ENCODE data around the gene SEMA5B.

The SEMA5B gene

GRCh38 chr3:122992133-122992532 lies 35.4 kb downstream of the SEMA5B start:
- DNase-seq = no peak

DNA sequence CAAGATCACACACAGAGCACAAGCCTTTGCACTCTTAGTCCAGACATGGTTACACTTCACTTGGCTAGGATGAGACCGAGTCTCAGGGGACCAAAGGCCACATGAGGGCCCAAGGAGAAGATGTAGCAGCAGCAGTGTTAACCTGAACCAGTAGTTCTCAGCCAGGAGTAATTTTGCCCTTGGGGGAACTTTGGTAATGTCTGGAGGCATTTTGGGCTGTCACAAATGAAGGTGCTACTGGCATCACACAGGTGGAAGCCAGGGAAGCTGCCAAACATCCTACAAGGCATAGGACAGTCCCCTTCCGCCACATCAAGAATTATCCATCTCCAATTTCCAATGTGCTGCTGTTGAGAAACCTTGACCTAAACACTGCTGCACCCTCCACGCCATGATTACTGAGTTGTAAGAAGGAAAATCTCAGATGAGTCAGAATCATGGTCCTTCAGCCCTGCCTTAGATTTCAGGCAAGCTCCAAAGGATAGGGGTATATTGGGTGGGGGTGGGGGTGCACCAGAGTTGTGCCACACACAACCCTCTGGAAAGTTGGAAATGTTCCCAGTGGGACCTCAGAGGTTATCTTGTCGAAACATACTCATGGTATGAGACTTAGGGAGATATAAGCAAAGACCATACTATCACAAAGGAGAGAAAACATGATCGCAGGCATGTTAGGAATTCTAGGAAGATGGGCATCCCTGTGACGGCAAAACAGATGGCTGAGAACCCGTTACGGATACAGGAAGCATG lies 36.2 kb downstream of the SEMA5B start:
- DNase-seq = no peak

DNA sequence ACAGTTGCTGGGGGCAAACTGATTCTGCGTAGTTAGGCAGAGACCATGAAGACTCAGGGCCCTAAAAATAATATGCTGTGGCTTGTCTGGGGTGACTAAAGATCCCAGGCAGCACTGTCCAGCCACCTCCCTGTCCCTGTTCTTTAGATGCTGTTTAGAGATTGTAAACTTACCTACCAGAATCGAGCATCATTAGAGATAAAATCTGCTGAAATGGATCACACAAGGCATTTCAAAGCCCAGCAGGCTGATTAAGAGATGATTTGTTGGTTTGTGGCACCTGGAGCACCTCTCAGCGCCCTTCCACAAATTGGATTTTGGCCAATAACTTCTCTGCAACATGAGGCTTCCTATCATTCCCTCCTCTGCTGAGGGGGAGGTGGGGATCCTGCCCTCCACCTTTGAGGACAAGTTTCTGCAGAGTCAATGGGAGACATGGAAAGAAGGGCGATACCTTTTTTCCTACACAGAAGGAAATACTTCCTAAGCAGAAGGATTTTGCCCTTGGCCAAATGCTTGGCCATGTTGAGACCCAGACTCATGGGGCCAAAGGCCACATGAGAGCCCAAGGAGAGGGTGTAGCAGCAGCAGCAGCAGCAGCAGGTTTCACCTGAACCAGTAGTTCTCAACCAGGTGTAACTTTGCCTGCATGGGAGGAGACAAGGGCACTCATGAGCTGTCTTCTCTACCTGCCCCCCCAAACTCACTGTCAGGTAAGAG lies 37.5 kb downstream of the SEMA5B start:
- DNase-seq = no peak

DNA sequence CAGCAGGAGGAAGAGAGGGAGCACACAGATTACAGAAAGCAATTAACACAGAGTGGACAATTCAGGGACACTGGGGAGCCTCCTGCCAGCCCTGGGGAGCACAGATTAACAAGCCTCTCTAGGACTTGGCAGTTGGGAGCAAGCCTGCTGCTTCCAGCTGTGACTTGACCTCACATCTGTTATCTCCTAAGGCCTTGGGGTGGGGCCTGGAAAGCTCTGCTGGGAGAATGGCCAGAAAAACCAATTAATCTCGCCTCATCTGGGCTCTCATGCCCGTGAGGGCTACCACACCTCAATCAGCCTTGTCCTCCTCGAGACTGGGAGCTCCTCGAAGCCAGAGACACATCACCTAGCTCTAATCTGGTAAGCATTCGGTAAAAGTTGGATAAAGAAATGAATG lies 39.1 kb downstream of the SEMA5B start:
- no peak for DNase-seq

GRCh38 chr3:122987736-122988319 lies 39.7 kb downstream of the SEMA5B start:
- no peak for DNase-seq

- no peak for DNase-seq
Observed at GRCh38 chr3:122987231-122987630, 40.3 kb downstream of the SEMA5B start.

GRCh38 chr3:122986693-122987179 lies 40.8 kb downstream of the SEMA5B start:
- DNase-seq = no peak

- no peak for DNase-seq
Observed at GRCh38 chr3:122985539-122985938, 42.0 kb downstream of the SEMA5B start.

DNA sequence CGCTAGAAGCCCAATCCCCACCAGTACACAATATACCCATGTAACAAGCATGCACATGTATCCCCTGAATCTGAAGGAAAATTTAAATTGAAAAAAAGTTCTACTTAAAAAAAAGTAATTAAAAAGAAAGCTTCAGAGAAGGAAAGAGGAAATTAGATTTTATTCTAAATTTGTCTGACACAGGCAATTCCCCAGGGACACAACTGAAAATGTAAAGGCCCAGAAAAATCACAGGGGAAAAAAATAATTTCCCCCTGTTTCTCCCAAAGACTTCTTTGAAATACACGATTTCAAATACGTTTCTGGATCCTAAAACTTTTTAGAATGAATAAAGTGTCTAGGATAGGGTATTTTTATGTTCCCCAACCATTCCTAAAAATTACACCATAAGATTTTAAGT lies 42.9 kb downstream of the SEMA5B start:
- no peak for DNase-seq

- DNase-seq = no peak
Observed at GRCh38 chr3:122984007-122984406, 43.6 kb downstream of the SEMA5B start.

GRCh38 chr3:122982216-122983185 lies 45.1 kb downstream of the SEMA5B start:
- DNase-seq = no peak

DNA sequence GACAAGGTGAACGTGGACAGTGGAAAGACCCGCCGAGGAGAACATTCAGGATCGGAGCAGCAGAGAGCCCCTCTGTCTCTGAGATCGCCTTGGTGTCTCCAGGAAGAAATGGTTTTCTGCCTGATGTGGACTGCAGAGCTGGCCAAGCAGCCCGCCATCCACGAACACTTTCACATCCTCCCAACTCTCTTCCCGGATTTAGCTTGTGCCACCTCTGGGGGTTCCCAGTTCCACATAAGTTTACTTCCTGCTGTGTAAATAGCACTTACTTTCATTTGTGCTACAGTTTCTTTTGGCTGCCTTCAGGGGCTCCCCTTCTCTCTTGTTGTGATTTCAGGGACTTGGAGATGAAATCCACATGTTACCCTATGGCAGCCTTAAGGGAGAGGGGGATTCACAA lies 48.4 kb downstream of the SEMA5B start:
- no peak for DNase-seq

DNA sequence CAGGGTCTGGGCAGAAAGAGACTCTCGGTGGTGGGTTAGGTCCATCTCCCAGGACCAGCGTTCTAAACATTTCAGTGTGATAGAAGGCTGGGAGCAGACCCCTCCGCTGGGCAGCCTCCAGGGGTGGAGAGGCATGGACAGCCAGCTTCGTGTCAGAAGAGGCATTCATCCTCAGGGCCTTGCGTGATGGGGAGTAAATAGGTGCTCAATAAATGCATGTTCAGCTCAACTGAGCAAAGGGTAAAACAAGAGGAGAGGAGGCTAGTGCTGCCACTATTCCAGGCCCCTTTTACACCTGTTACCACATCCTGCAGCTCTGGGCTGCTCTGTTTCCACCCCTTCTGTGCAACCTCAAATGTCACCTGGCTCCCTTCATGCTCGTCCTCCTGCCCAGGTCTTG lies 49.0 kb downstream of the SEMA5B start:
- no peak for DNase-seq

DNA sequence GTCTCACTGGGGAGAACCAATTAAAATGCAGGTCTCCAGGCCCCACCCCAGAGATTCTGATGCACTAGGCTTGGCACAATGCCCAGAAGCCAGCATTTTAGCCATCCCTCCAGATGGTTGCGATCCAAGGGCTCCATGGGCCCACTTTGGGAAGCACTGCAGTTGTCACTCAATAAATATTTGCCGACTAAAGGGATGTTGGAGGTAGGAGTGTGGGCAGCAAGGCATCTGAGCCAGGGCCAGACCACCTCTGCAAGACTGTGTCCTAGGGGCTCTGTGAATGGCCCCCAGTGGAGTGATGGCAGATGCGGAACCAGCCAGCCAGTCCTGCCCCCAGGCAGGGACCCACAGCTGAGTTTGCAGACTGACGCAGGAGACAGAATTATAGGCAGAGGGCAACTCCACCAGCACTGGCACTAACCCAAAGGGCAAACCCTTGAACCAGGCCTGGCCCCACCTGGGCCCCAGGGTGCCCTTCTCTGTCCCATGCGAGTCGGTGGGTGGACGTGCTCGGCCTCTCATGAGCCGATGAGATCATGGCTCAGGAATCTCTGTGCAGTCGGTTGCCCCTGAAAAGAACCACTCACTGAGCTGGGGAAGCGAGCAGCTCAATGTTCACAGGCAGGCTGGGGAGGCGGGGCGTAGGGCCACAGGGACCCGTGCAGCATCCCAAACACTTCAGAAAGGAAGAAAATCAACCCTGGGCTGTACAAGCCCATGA lies 49.7 kb downstream of the SEMA5B start:
- DNase-seq = no peak

GRCh38 chr3:122975924-122976293 lies 51.7 kb downstream of the SEMA5B start:
- DNase-seq = no peak

DNA sequence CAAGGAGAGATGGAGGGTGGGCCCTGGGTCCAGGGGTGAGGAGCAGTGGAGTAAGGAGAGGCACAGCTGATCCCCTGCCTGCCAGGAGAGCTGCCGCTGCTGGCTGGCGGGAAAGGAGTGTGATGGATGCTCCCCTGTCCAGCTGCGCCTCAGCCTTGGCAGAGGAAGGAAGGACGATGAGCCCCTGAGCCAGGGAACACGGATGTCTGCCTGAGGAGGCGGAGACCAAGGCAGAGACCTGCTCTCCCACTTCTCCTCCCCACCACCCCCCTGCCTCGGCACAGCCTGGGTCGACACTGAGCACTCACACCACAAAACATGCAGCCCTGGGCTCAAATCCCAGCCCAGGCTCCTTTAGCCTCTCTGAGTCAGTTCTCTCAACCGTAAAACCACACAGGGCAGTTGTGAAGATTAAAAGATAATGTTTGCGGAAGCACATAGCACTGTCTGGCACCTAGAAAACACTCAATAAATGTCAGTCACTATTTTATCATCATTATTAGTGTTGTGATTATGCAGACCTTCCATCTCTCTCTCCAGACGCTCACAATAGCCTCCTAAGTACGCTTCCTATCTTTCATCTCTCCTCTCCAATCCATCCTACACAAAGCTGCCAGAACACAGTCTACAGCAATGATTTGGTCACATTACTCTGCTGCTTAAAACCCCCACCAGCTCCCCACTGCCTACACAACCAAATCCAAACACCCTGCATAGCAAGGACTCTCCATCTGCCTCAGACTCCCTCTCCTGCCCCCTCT lies 52.2 kb downstream of the SEMA5B start:
- DNase-seq = no peak

DNA sequence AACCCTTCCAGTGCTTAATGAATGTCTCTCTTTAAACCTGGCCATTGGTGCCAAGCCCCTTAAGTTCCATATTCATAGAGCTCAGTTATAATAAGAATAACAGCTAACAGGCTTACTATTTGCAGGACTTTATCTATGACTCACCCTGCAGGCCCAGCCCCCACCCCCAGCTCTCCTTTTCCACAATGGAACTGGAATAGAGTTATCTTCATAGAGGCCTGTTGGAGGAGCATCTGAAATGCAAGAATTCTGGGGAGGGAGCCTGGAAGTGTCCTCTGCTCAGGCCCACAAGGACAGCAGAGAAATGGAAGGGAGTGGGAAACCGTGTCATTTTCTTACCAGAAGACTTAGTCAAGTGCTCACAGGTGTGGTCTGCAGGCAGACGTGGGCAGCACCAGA lies 52.8 kb downstream of the SEMA5B start:
- no peak for DNase-seq

GRCh38 chr3:122973893-122974615 lies 53.5 kb downstream of the SEMA5B start:
- DNase-seq = no peak

DNA sequence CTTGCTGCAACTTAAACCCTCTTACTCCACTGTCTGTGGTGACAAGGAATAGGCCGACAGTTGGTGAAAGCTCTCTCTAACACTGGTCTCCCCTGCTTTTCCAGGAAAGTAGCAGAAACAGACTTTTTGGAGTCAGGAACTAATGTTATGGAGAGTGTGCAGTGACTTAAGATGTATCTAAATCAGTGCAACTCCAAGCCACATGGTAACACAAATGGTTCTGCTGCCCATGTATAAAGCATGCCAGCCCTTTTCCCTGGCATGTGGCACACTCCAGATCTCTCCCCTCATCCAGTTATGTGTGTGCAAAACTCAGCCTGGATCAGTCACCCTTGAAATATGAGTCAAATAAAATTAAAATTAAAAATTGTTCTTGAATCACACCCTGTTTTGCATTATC lies 55.4 kb downstream of the SEMA5B start:
- DNase-seq = no peak

DNA sequence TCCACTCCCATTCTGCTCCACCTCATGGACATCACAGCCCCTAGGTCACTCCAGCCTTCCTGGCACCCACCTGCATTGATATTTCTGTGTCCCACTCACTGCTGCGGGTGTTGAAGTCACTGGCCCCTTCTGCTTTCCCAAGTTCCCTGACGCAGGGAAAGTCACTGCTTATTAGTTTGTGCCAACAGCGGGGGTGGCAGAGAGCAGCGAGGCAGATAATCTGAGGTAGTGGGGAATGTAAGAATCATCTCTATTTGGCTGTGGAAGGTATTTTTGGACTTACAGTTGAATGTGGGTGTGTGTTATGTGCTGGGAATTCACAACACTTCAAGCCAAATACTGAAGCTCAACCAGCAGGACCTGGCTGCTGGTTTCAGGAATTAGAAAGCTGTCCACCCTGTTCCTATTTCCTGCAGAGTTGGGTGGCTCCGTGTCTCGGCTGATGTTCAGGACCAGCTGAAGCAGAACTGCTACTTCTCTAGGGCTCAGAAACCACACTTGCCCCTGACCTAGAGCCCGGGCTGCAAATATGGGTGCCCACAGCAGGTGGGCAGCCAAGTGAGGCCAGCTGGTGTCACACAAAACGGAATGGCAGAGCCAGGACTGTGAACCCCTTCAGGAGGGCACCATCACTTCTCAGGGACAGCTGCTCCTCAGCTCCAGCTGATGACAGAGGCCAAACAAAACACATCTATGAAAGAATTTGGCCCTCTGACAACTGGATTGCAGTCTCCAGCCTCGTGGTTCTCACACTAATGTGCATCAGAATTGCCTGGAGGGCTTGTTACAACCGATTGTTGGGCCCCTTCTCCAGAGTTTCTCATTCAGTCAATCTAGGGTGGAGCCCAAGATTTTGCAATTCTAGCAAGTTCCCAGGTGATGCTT lies 57.7 kb downstream of the SEMA5B start:
- no peak for DNase-seq
